ENCODE data around the gene TTLL11.
A peak's percentile ranks its signal among the peaks of the same experiment; 100 is the strongest.

TTLL11 gene

DNA sequence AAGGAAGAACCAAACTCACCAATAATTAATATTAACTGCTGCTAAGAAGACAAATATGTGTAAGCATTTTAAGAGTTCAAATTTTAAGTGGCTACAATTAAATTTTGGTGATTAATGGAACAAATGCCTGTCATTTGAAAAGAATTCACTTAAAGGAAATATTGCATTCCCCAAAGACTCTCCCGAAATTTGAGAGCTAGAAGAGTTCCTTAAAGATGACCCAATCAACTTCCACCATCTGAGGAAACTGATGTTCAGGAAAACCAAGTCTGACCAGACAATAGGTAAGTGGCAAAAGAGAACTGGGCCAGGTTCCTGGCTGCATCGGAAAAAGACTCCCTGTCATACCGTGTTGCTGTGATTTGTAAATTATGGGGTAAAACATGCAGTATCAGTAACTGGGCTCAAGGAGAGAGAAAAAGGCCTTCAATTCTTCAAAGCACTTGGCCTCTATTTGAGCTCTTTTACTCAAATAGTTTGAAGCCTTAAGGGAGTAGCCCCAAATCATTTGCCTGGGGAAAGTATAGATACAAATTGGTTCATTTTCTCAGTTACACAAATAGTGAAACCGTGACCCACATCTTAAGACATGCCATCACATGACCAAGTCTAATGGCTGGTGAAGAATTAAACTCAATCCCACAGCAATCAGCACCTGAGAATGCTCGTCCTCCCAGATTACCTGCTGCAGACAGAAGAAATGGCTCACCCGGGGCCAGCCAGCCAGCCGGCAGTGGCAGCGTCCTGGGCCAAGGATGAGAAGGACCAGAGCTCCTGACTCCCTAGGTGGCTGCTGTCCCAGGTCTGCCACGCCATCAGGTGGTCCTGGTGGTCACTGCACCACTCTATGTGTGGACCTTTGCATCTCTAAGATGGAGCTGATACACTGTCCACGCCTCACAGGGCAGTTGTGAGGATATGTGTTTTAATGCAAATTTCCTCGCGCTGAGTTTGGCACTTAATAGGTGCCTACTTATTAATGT, 162.9 kb downstream of the TTLL11 start:
- Mint-ChIP-seq H3K27ac (no peak overlapping the region), H3K4me3 (no peak overlapping the region), H3K4me1 (no peaks in the 10 kb centered on the region), H3K9me3 (no peaks in the 10 kb centered on the region), H3K36me3 (no peaks in the 10 kb centered on the region)
- DNase-seq (ENCODE audit: low spot score in 2 of 2) (no peak), ATAC-seq (no peak)

- H3K27ac Mint-ChIP-seq, result no peak overlapping the region
- no peaks in the 10 kb centered on the region for H3K4me1 Mint-ChIP-seq
- DNase-seq (ENCODE audit: low spot score in 2 of 2) (no peak), ATAC-seq (no peak)
- H3K4me3 Mint-ChIP-seq, result no peak overlapping the region
- H3K9me3 Mint-ChIP-seq, result no peaks in the 10 kb centered on the region
- H3K36me3 Mint-ChIP-seq, result no peaks in the 10 kb centered on the region
Measured at GRCh38 chr9:121927636-121928035, 165.5 kb downstream of the TTLL11 start.

- Mint-ChIP-seq H3K36me3 (no peaks in the 10 kb centered on the region), H3K4me1 (no peaks in the 10 kb centered on the region), H3K9me3 (no peaks in the 10 kb centered on the region), H3K27ac (no peak overlapping the region), H3K4me3 (no peak overlapping the region)
- ATAC-seq, result no peak
- DNase-seq (ENCODE audit: low spot score in 2 of 2), result no peak
Measured at GRCh38 chr9:121927081-121927480, 166.0 kb downstream of the TTLL11 start.

- H3K4me3 Mint-ChIP-seq, result no peak overlapping the region
- H3K36me3 Mint-ChIP-seq, result no peaks in the 10 kb centered on the region
- DNase-seq (ENCODE audit: low spot score in 2 of 2), result no peak
- no peak overlapping the region for H3K27ac Mint-ChIP-seq
- ATAC-seq, result no peak
- H3K9me3 Mint-ChIP-seq, result no peaks in the 10 kb centered on the region
- no peaks in the 10 kb centered on the region for H3K4me1 Mint-ChIP-seq
Measured at GRCh38 chr9:121926351-121926801, 166.7 kb downstream of the TTLL11 start.

GRCh38 chr9:121925935-121926334, 167.2 kb downstream of the TTLL11 start:
- H3K9me3 Mint-ChIP-seq, result no peaks in the 10 kb centered on the region
- H3K27ac Mint-ChIP-seq, result no peak overlapping the region
- no peak for ATAC-seq
- H3K4me1 Mint-ChIP-seq, result no peaks in the 10 kb centered on the region
- no peaks in the 10 kb centered on the region for H3K36me3 Mint-ChIP-seq
- H3K4me3 Mint-ChIP-seq, result no peak overlapping the region
- no peak for DNase-seq (ENCODE audit: low spot score in 2 of 2)

GRCh38 chr9:121924700-121925099, 168.4 kb downstream of the TTLL11 start:
- Mint-ChIP-seq H3K9me3 (no peaks in the 10 kb centered on the region), H3K4me3 (no peak overlapping the region), H3K27ac (peak overlapping the region; percentile 4), H3K36me3 (no peaks in the 10 kb centered on the region), H3K4me1 (no peaks in the 10 kb centered on the region)
- ATAC-seq (no peak), DNase-seq (ENCODE audit: low spot score in 2 of 2) (no peak)

GRCh38 chr9:121921444-121921843, 171.7 kb downstream of the TTLL11 start:
- Mint-ChIP-seq H3K4me3 (no peak overlapping the region), H3K4me1 (no peaks in the 10 kb centered on the region), H3K27ac (no peak overlapping the region), H3K36me3 (no peaks in the 10 kb centered on the region), H3K9me3 (no peaks in the 10 kb centered on the region)
- no peak for ATAC-seq
- DNase-seq (ENCODE audit: low spot score in 2 of 2), result no peak

GRCh38 chr9:121917375-121918335, 175.5 kb downstream of the TTLL11 start:
- no peaks in the 10 kb centered on the region for H3K36me3 Mint-ChIP-seq
- no peak overlapping the region for H3K4me3 Mint-ChIP-seq
- DNase-seq (ENCODE audit: low spot score in 2 of 2), result no peak
- ATAC-seq, result no peak
- no peaks in the 10 kb centered on the region for H3K4me1 Mint-ChIP-seq
- no peak overlapping the region for H3K27ac Mint-ChIP-seq
- no peaks in the 10 kb centered on the region for H3K9me3 Mint-ChIP-seq

GRCh38 chr9:121915304-121915625, 177.8 kb downstream of the TTLL11 start:
- no peaks in the 10 kb centered on the region for H3K9me3 Mint-ChIP-seq
- ATAC-seq, result no peak
- H3K4me3 Mint-ChIP-seq, result no peak overlapping the region
- H3K4me1 Mint-ChIP-seq, result no peaks in the 10 kb centered on the region
- no peak for DNase-seq (ENCODE audit: low spot score in 2 of 2)
- H3K36me3 Mint-ChIP-seq, result no peaks in the 10 kb centered on the region
- no peak overlapping the region for H3K27ac Mint-ChIP-seq

DNA sequence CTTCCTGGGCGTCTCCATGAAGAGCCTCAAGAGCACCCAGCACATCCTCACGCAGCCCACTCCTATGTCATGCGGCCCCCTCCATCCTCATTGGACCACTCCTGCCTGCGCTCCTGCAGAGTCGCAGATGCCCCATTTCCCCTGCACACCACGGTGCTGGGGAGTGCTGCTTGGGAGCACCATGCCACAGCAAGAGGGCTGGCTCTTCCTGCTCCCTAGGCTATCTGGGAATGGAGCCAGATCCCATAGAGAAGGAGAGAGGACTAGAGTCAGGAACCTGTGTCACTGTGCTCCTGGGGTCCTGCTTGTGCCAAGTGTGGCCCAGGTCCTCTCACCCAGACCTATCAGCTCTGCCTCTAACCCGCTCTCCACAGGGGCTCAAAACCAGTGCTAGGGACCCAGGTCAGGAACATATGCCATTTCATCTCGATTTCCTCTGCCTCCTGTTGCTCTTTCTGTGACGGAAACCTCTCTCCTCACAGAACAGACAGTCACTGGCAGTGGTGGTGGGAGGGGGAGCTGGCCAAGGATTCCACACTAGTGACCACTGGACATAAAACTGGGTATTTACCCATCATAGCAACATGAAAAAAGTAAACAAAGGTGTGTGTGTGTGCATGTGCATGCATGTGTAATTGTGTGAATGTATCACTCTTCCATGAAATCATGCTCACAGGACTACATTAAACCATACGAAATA, 178.4 kb downstream of the TTLL11 start:
- no peaks in the 10 kb centered on the region for H3K36me3 Mint-ChIP-seq
- DNase-seq (ENCODE audit: low spot score in 2 of 2) (no peak), ATAC-seq (no peak)
- no peak overlapping the region for H3K4me3 Mint-ChIP-seq
- no peak overlapping the region for H3K27ac Mint-ChIP-seq
- no peaks in the 10 kb centered on the region for H3K4me1 Mint-ChIP-seq
- H3K9me3 Mint-ChIP-seq, result no peaks in the 10 kb centered on the region

DNA sequence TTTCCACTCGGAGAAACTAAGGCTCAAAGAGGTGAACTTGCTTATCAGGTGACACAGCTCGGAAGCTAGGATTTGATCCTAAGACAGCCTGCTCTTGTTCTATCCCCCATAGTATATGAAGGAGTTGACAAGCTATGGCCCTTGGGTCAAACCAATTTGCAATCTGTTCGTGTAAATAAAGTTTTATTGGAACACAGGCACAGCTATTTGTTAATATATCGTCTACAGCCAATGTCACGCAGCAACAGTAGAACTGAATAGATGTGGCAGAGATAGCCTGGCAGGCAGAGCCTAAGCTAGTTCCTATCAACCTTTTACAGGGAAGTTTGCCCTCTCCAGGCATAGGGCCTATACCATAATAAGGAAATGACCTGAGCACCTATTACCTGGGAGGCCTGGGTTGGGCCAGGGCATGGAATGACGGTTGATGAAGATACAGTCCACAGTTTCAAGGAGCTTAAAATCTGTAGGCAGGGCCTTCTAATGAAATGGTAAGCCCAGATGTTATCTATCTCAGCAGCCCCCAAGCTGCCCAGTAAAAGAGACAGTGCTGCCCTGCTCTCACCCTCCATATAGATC, 179.0 kb downstream of the TTLL11 start:
- Mint-ChIP-seq H3K27ac (no peak overlapping the region), H3K4me3 (no peak overlapping the region), H3K9me3 (no peaks in the 10 kb centered on the region), H3K36me3 (no peaks in the 10 kb centered on the region), H3K4me1 (no peaks in the 10 kb centered on the region)
- DNase-seq (ENCODE audit: low spot score in 2 of 2) (no peak), ATAC-seq (no peak)

DNA sequence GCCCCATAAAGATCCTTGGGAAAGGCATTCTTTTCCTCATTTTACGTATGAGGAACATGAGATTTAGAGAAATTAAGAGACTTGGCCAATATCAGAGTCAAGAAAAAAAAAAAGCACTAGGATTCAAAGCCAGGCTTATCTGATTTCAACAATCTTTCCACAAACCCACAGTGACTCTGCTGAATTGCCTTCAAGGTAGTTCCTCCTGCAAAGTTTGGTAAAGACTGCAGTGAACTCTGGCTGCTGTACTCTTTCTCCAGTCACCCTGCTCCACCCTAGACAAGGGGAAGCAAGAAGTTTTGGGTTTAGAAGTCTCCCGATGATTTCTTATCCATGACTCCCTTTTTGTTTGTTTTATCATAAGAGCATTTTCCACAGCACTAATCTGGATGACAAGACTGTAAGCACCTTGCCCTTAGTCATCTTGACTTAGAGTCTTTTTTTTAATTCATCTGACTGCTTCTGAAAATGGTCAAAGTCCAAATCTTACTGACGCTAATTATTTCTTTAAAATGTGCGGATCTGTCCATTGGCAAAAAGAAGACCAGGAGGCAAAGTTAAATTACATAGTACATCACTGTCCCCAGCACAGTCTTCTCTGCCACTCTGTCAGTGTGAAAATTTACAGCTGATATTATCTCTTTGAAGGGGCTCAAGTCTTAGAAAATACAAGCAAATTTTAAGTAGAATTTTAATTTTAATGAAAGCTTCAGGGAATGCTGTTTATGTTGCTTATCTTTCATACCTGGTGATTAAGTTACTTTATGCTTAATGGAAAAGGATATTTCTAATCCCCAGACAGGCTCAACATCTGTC, 180.1 kb downstream of the TTLL11 start:
- Mint-ChIP-seq H3K27ac (no peak overlapping the region), H3K36me3 (no peaks in the 10 kb centered on the region), H3K4me3 (no peak overlapping the region), H3K4me1 (no peaks in the 10 kb centered on the region), H3K9me3 (no peaks in the 10 kb centered on the region)
- no peak for ATAC-seq
- no peak for DNase-seq (ENCODE audit: low spot score in 2 of 2)

- Mint-ChIP-seq H3K27ac (no peak overlapping the region), H3K4me3 (no peak overlapping the region), H3K4me1 (no peaks in the 10 kb centered on the region), H3K36me3 (no peaks in the 10 kb centered on the region), H3K9me3 (no peaks in the 10 kb centered on the region)
- DNase-seq (ENCODE audit: low spot score in 2 of 2) (no peak), ATAC-seq (no peak)
Measured at GRCh38 chr9:121910491-121911040, 182.5 kb downstream of the TTLL11 start.

GRCh38 chr9:121909111-121909510, 184.0 kb downstream of the TTLL11 start:
- ATAC-seq (no peak), DNase-seq (ENCODE audit: low spot score in 2 of 2) (no peak)
- Mint-ChIP-seq H3K9me3 (no peaks in the 10 kb centered on the region), H3K4me1 (no peaks in the 10 kb centered on the region), H3K27ac (no peak overlapping the region), H3K4me3 (no peak overlapping the region), H3K36me3 (no peaks in the 10 kb centered on the region)

Data from stimulated activated effector memory CD8-positive, alpha-beta T cell treated with anti-CD3 and anti-CD28 coated beads, Interleukin-12 subunit alpha, Interleukin-12 subunit beta, amount 100 ng/mL, for 72 hours (primary cell).